Gastrocnemius medialis (tissue), 4 donors: ENCODE results near the gene COL27A1.

Experiments used
- POLR2A ChIP-seq, 2 donors: fragments of 450-650 bp; IDR thresholded peaks; one replicate each; pipeline ENCODE4 v1.6.1; 2017; ENCODE audit warnings: antibody characterized with exemption in 2 of 2, mild to moderate bottlenecking in 2 of 2, moderate library complexity in 2 of 2
- TF ChIP-seq, protein P1 (sequence below), 5 experiments: fragments of 450-650 bp in 3 of 5; fragments of 200-600 bp in 2 of 5; sonication (generic) in 2 of 5; IDR thresholded peaks in 4 of 5; conservative IDR thresholded peaks in 1 of 5; 1 replicate in 4 of 5; 2 replicates in 1 of 5; pipeline ENCODE4 v1.5.1; 2016 to 2019; ENCODE audit warnings: antibody characterized with exemption in 5 of 5, mild to moderate bottlenecking in 3 of 5, moderate library complexity in 3 of 5

- no peak for TF ChIP-seq POLR2A (IDR thresholded peaks at IDR 0.05)
- TF ChIP-seq, protein P1, sequence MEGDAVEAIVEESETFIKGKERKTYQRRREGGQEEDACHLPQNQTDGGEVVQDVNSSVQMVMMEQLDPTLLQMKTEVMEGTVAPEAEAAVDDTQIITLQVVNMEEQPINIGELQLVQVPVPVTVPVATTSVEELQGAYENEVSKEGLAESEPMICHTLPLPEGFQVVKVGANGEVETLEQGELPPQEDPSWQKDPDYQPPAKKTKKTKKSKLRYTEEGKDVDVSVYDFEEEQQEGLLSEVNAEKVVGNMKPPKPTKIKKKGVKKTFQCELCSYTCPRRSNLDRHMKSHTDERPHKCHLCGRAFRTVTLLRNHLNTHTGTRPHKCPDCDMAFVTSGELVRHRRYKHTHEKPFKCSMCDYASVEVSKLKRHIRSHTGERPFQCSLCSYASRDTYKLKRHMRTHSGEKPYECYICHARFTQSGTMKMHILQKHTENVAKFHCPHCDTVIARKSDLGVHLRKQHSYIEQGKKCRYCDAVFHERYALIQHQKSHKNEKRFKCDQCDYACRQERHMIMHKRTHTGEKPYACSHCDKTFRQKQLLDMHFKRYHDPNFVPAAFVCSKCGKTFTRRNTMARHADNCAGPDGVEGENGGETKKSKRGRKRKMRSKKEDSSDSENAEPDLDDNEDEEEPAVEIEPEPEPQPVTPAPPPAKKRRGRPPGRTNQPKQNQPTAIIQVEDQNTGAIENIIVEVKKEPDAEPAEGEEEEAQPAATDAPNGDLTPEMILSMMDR (IDR thresholded peaks at IDR 0.05 in 4 of 5, conservative IDR thresholded peaks at IDR 0.05 in 1 of 5) = no peak
Measured at GRCh38 chr9:114231273-114231672, 75.9 kb downstream of the COL27A1 start.
